Immature natural killer cell (primary cell): ENCODE results near the gene STAC. TPM values are rescaled to one million over a fixed set of nuclear protein-coding genes. Genes with fewer than 3 reads are reported as not detected.
"Not testable (repeated sequence)": the region's sequence is repeated elsewhere in the genome, so short reads cannot be mapped to it uniquely, and the experiment has no call there.

Experiments
- DNase-seq, 3 donors: peaks; one replicate each; pipeline ENCODE4 v3.0.0; 2022; ENCODE audit warnings: mixed read lengths in 1 of 3
- H3K27ac Mint-ChIP-seq, 6 donors: one replicate each; pipeline ENCODE4 v1.8.0; 2020; ENCODE audit warnings: mixed read lengths in 6 of 6, mild to moderate bottlenecking in 5 of 6, inconsistent platforms in 4 of 6, moderate library complexity in 3 of 6
- H3K27me3 Mint-ChIP-seq, 3 donors: one replicate each; pipeline ENCODE4 v1.8.0; 2020 to 2021; ENCODE audit warnings: low read depth in 3 of 3, mild to moderate bottlenecking in 3 of 3, mixed read lengths in 3 of 3, moderate library complexity in 3 of 3, inconsistent platforms in 1 of 3
- H3K36me3 Mint-ChIP-seq, 3 donors: one replicate each; pipeline ENCODE4 v1.8.0; 2020; ENCODE audit warnings: mixed read lengths in 3 of 3, inconsistent platforms in 2 of 3, mild to moderate bottlenecking in 2 of 3
- H3K4me1 Mint-ChIP-seq, 2 donors: one replicate each; pipeline ENCODE4 v1.8.0; 2020; ENCODE audit warnings: inconsistent platforms in 2 of 2, mild to moderate bottlenecking in 2 of 2, mixed read lengths in 2 of 2, moderate library complexity in 1 of 2
- H3K4me3 Mint-ChIP-seq, 5 donors: one replicate each; pipeline ENCODE4 v1.8.0; 2020; ENCODE audit warnings: mild to moderate bottlenecking in 5 of 5, mixed read lengths in 5 of 5, inconsistent platforms in 3 of 5, moderate library complexity in 3 of 5
- H3K9me3 Mint-ChIP-seq, 6 donors: one replicate each; pipeline ENCODE4 v1.8.0; 2020; ENCODE audit warnings: mild to moderate bottlenecking in 6 of 6, mixed read lengths in 6 of 6, inconsistent platforms in 4 of 6, moderate library complexity in 3 of 6
- polyA plus RNA-seq, 3 donors: library from polyadenylated mRNA; unstranded; fragments of 300-500 nt; fragmentation: Illumina TruSeq; gene quantifications; one replicate each; pipeline ENCODE4 v1.2.3, GENCODE V29; 2021

STAC gene
- polyA plus RNA-seq, 3 donors from 2014 or later = not detected

DNA sequence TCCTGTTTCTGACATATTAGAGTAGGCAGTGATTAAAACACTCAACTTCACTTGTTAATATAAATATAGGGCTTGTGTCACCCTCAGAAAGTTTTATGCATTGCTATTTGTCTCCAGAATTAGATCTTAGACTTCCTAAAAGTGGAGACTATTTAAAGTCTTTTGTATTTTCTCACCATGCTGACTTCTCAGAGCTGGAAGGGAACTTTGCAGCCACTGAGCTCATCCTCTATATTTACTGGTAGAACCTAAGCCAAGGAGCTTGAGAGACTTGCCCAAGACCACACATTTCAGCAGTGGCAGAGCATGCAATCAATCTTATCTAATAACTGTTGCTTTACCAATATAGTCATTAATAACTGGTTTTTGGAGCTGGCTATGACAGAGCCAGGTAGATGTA is 53.2 kb downstream of the STAC start:
- Mint-ChIP-seq H3K4me3 (no peak overlapping the region), H3K9me3 (peaks cover 0 to 2% (median 0%) of the 10 kb centered on the region in 6 donors), H3K4me1 (no peaks in the 10 kb centered on the region), H3K27ac (no peak overlapping the region), H3K27me3 (no peaks in the 10 kb centered on the region), H3K36me3 (no peaks in the 10 kb centered on the region)
- DNase-seq = no peak

DNA sequence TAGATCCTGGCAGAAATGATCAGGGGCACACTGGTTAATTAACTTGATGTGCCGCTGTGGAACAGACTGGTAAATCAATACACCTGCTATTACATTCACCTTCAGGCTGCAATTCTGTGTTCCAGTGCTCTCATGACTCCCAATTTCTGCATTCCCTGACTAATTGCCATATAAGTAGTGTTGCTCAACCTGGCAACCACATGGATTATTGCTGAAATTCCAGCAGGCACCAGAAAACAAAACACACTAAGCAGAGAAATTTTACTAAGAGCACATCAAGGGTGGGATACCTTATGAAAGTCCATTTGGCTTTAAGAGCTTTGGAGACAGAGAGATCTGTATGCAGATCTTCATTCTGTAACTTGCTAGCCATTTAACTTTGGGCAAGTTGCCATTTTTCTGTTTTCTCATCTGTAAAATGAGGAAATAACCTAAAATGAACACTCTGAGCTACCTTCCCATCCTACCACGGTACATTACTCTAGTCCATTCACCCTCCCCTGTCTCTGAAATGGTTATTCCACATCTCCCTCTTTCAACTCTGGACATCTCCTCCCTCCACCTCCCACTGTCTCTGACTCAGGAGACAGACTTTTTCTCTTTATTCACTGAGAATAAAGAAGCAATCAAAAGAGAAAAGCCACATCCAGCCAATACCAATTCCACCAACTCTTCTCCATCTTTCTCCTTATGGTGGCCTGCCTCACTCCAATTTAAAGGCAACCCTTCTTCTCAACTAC is 54.6 kb downstream of the STAC start:
- Mint-ChIP-seq H3K4me3 (no peak overlapping the region), H3K4me1 (no peaks in the 10 kb centered on the region), H3K36me3 (no peaks in the 10 kb centered on the region), H3K27me3 (no peaks in the 10 kb centered on the region), H3K27ac (no peak overlapping the region), H3K9me3 (peaks cover 0 to 2% (median 0%) of the 10 kb centered on the region in 6 donors)
- DNase-seq = no peak

DNA sequence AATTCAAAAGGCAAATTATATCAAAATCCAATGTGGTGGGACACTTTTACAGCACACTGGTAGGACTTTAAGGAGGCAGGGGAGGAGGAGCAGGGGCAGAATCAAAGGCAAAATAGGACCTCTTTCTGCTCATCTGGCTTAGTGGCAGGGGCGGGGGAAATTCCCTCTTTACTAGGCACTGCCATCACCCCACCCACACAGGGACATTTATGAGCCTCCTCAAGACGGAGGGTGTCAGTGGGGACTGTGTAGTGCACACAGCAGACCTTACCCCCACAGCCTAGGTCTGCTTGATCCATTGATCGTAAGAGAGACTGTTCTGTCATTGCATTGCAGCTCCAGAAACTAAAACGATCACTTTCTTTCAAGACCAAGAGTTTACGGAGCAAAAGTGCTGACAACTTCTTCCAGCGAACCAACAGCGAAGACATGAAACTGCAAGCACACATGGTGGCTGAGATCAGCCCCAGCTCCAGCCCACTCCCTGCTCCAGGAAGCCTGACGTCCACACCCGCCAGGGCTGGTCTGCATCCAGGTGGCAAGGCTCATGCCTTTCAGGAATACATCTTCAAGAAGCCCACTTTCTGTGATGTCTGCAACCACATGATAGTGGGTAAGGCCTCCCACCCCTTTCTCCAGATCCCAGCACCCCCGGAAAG is 62.9 kb downstream of the STAC start:
- Mint-ChIP-seq H3K27ac (no peak overlapping the region), H3K9me3 (peaks cover 0 to 6% (median 0%) of the 10 kb centered on the region in 6 donors), H3K4me3 (no peak overlapping the region), H3K27me3 (peaks cover 0 to 2% (median 0%) of the 10 kb centered on the region in 3 donors), H3K4me1 (no peaks in the 10 kb centered on the region), H3K36me3 (no peaks in the 10 kb centered on the region)
- no peak for DNase-seq

DNA sequence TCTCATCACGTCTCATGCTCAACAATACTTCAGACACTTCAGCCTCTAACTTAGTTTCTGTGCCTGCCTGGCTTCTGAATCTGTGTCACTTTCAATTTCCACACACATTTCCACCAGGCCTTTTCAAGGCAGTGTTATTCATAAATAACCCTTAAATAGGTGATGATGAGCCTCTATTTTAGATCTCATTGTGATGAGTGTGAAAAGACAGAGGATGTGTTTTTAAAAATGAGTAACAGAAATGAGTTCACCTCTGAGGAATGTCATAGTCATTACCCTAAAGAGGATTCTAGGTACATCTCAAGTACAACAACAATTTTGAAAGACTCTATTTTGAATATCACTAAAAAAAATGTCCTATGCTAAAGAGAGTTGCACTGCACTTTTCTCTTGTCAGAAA is 64.6 kb downstream of the STAC start:
- H3K9me3 Mint-ChIP-seq = peaks cover 0 to 6% (median 0%) of the 10 kb centered on the region in 6 donors
- H3K27me3 Mint-ChIP-seq = peaks cover 0 to 2% (median 0%) of the 10 kb centered on the region in 3 donors
- no peak overlapping the region for H3K27ac Mint-ChIP-seq
- H3K36me3 Mint-ChIP-seq = no peaks in the 10 kb centered on the region
- no peaks in the 10 kb centered on the region for H3K4me1 Mint-ChIP-seq
- H3K4me3 Mint-ChIP-seq = no peak overlapping the region
- no peak for DNase-seq

DNA sequence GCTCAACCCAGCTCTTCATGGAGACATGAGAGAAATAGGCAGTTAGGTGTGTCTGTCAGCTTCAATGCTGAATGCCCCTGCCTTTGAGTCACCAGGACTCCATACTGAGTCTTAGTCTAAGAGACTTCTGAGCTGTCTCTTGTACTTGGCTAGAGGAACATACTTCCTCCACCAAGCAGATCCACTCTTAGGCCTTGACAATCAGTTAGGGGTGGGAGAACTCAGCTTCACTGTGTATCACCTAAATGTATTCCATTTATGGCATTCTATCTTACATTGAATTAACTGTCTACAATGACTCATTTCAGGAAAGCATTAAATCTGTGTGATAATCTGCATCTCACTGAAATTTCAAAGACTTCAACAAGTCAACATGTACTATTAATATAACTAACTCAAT is 66.0 kb downstream of the STAC start:
- peaks cover 0 to 2% (median 0%) of the 10 kb centered on the region in 3 donors for H3K27me3 Mint-ChIP-seq
- no peak for DNase-seq
- no peaks in the 10 kb centered on the region for H3K4me1 Mint-ChIP-seq
- H3K27ac Mint-ChIP-seq = no peak overlapping the region
- peaks cover 0 to 6% (median under 1%) of the 10 kb centered on the region in 6 donors for H3K9me3 Mint-ChIP-seq
- H3K36me3 Mint-ChIP-seq = no peaks in the 10 kb centered on the region
- H3K4me3 Mint-ChIP-seq = no peak overlapping the region

DNA sequence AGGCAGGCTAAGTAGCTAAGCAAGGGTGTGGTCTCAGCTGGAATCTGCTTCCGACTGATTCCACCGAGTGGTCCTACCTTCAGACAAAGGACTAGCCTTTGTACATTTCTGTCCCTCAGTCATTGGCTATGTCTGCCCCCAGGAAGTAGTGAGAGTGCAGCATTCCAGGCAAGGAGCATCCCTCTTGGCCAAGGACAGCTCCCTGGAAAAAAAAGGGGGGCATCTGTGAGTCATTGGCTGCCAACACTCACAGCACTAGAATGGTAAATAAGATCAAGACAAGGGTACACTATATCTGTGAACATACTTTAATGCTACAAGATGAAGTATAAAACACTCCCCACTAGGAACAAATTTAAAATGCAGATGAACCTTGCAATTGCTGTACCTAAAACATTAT is 66.8 kb downstream of the STAC start:
- H3K9me3 Mint-ChIP-seq = peaks cover 0 to 5% (median under 1%) of the 10 kb centered on the region in 6 donors
- no peak overlapping the region for H3K4me3 Mint-ChIP-seq
- H3K4me1 Mint-ChIP-seq = no peaks in the 10 kb centered on the region
- no peak overlapping the region for H3K27ac Mint-ChIP-seq
- no peak for DNase-seq
- H3K36me3 Mint-ChIP-seq = no peaks in the 10 kb centered on the region
- peaks cover 0 to 2% (median 0%) of the 10 kb centered on the region in 3 donors for H3K27me3 Mint-ChIP-seq

DNA sequence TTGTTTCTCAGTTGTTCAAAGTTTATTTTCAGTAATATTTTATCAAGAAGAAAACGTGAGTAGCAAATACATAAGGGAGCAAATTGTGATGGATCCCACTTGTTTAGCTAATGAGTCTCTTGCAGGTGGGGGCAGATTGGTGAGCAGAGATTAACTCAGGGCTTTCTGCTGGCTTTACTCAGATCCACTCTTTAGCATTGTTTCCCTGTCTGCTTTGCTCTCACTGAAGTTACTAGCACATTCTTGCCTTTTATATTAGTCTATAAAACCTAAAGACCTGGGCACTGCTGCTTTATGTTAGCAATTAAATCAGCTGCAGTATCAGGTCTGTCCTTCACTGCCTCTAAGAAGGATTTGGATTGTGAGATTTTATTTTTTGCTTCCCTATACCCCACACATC is 71.5 kb downstream of the STAC start:
- no peaks in the 10 kb centered on the region for H3K4me1 Mint-ChIP-seq
- DNase-seq = no peak
- no peak overlapping the region for H3K27ac Mint-ChIP-seq
- H3K36me3 Mint-ChIP-seq = no peaks in the 10 kb centered on the region
- peaks cover 0 to 2% (median 0%) of the 10 kb centered on the region in 6 donors for H3K9me3 Mint-ChIP-seq
- H3K27me3 Mint-ChIP-seq = peaks cover 0 to 4% (median 2%) of the 10 kb centered on the region in 3 donors
- H3K4me3 Mint-ChIP-seq = no peak overlapping the region

DNA sequence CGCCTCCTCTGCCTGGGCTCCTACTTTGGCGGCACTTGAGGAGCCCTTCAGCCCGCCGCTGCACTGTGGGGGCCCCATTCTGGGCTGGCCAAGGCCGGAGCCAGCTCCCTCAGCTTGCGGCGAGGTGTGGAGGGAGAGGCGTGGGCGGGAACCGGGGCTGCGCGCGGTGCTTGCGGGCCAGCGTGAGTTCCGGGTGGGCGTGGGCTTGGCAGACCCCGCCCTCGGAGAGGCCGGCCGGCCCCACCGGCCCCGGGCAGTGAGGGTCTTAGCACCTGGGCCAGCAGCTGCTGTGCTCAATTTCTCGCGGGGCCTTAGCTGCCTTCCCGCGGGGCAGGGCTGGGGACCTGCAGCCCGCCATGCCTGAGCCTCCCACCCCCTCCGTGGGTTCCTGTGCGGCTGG is 72.9 kb downstream of the STAC start:
- not testable (repeated sequence) for H3K4me3 Mint-ChIP-seq, H3K27ac Mint-ChIP-seq, DNase-seq, H3K36me3 Mint-ChIP-seq, H3K9me3 Mint-ChIP-seq, H3K27me3 Mint-ChIP-seq, H3K4me1 Mint-ChIP-seq

DNA sequence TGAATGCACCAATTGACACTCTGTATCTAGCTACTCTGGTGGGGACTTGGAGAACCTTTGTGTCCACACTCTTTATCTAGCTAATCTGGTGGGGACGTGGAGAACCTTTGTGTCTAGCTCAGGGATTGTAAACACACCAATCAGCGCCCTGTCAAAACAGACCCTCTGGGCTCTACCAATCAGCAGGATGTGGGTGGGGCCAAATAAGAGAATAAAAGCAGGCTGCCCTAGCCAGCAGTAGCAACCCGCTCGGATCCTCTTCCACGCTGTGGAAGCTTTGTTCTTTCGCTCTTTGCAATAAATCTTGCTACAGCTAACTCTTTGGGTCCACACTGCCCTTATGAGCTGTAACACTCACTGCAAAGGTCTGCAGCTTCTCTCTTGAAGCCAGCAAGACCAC is 73.6 kb downstream of the STAC start:
- H3K4me1 Mint-ChIP-seq, H3K9me3 Mint-ChIP-seq, H3K36me3 Mint-ChIP-seq, H3K4me3 Mint-ChIP-seq, DNase-seq, H3K27me3 Mint-ChIP-seq, H3K27ac Mint-ChIP-seq: not testable (repeated sequence)

DNA sequence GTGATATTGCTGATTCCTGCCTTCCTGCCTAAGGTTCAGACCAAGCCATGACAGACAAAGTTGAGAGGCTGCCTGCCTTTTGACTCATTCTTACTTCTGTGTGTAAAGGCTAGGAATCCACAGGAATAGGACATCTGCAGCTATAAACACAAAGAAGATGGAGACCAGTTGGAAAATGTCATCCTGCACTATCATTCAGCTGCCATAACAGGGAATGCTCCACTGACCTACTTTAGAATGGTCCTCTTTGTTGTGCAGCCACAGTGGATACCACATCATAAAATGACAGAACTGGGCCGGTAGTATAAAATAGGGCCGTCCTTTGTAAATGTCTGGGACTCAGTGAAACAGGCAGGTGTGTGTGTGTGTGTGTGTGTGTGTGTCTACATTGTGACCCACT is 75.1 kb downstream of the STAC start:
- Mint-ChIP-seq H3K27ac (no peak overlapping the region), H3K36me3 (no peaks in the 10 kb centered on the region), H3K9me3 (peaks cover 0 to 2% (median 0%) of the 10 kb centered on the region in 6 donors), H3K4me3 (no peak overlapping the region), H3K27me3 (peaks cover 0 to 4% (median 2%) of the 10 kb centered on the region in 3 donors), H3K4me1 (no peaks in the 10 kb centered on the region)
- no peak for DNase-seq

DNA sequence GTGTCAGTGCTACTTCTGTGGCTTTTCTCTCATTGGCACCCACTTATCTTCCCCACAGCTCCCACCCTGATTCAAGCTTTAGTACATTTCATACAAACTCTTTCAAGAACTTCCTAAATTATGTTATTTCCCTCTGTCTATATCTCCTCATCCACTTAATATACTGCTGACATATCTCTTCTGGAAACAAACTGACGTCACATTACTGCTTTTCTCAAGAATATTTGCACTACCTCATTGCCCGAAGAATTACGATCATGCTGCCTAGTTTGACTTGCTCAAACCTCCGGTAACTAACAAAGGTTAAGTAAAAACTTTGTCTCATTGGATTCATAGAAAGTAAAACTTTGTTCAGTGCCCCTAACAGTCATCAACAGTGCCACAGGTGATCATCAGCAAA is 76.5 kb downstream of the STAC start:
- Mint-ChIP-seq H3K4me3 (no peak overlapping the region), H3K27me3 (peaks cover 0 to 4% (median 2%) of the 10 kb centered on the region in 3 donors), H3K27ac (no peak overlapping the region), H3K36me3 (no peaks in the 10 kb centered on the region), H3K4me1 (no peaks in the 10 kb centered on the region), H3K9me3 (peaks cover 0 to 2% (median 0%) of the 10 kb centered on the region in 6 donors)
- no peak for DNase-seq

DNA sequence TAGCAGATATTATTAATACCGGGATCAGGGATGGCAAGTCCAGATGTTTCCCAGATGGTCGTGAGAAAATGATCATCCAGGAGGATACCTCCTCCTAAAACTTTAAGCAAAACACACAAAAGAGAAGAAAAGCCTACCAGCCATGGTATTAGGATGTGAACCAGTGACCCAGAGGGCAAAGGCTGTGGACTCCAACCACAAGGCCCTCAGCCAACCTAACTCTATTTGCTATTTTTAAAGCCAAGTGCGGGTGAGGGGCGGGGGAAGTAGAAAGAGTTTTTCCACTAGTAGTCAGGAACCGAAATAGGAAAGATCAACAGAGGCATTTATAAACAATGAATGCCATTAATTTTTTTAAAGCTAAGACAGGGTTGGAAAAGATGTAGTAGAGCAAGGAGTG is 77.4 kb downstream of the STAC start:
- Mint-ChIP-seq H3K9me3 (no peaks in the 10 kb centered on the region), H3K27ac (no peak overlapping the region), H3K36me3 (no peaks in the 10 kb centered on the region), H3K27me3 (peaks cover 0 to 4% (median 2%) of the 10 kb centered on the region in 3 donors), H3K4me1 (no peaks in the 10 kb centered on the region), H3K4me3 (no peak overlapping the region)
- DNase-seq = no peak

DNA sequence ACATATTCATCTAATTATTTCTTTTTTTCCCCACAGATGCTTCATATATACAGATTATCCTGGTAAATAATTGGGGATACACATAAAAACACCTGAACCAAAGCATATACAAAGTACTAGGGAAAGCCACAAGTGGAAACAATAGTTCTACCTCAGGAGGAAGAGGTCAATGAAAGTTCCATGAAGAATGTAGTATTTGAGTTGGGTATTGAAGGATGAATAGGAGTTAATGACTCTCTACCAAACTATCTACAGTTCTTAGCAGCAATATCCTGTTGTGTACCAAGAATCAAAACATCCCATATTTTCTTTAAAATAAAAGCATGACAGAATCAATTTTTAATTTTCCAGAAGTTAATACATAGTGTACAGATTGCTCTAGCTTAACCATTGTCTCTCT is 78.9 kb downstream of the STAC start:
- no peak overlapping the region for H3K27ac Mint-ChIP-seq
- peaks cover 0 to 4% (median 2%) of the 10 kb centered on the region in 3 donors for H3K27me3 Mint-ChIP-seq
- no peaks in the 10 kb centered on the region for H3K36me3 Mint-ChIP-seq
- no peaks in the 10 kb centered on the region for H3K4me1 Mint-ChIP-seq
- DNase-seq = no peak
- no peaks in the 10 kb centered on the region for H3K9me3 Mint-ChIP-seq
- H3K4me3 Mint-ChIP-seq = no peak overlapping the region

DNA sequence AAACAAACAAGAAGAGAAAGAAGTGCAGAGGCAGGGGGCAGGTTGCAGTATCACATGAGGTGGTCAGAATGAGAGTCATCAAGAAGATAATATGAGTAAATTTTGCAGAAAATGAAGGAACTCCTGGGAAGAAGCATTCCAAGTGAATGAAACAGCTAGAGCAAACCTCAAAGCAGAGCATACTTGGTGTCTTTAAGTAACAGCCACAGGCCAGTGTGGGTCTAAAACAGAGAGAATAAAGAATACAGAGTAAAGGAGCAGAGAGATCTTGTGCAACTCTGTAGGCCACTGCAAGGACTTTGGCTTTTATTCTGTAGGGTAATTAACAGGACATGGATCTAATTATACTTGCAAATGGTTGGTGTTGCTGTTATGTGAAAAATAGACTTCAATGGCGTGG is 81.3 kb downstream of the STAC start:
- no peak overlapping the region for H3K4me3 Mint-ChIP-seq
- no peaks in the 10 kb centered on the region for H3K36me3 Mint-ChIP-seq
- no peak overlapping the region for H3K27ac Mint-ChIP-seq
- H3K27me3 Mint-ChIP-seq = peaks cover 0 to 2% (median 0%) of the 10 kb centered on the region in 3 donors
- DNase-seq = no peak
- H3K4me1 Mint-ChIP-seq = no peaks in the 10 kb centered on the region
- H3K9me3 Mint-ChIP-seq = peaks cover 0 to 5% (median 3%) of the 10 kb centered on the region in 6 donors
